HL-60 (cell line): Measurements from ENCODE around the gene PIP5KL1.

ENCODE experiments used
- DNase-seq, 2 experiments: peaks; one replicate each; pipeline ENCODE4 v3.0.0-alpha.2; 2010 to 2020; ENCODE audit warnings: low read depth in 1 of 2, low spot score in 1 of 2
- H3K27ac ChIP-seq: fragments of 250-450 bp; sonication (Bioruptor Pico); replicated peaks from 2 replicates; pipeline ENCODE4 v1.5.1; 2020; ENCODE audit warnings: mild to moderate bottlenecking, moderate library complexity
- H3K27me3 ChIP-seq: fragments of 250-450 bp; sonication (Bioruptor Pico); 2 replicates; pipeline ENCODE4 v1.5.1; 2021; ENCODE audit warnings: mild to moderate bottlenecking, moderate library complexity; ENCODE audit not compliant: insufficient read depth, poor library complexity, severe bottlenecking
- H3K4me3 ChIP-seq: replicated peaks from 2 replicates; pipeline ENCODE4 v1.5.1; 2011; ENCODE audit warnings: mild to moderate bottlenecking, control low read depth, low read length; ENCODE audit not compliant: insufficient read depth
- CTCF ChIP-seq: IDR thresholded peaks from one replicate; pipeline ENCODE4 v1.5.1; 2011; ENCODE audit warnings: low read length, control low read depth, inconsistent platforms; ENCODE audit not compliant: insufficient read depth
- GABPA ChIP-seq: IDR thresholded peaks from 2 replicates; pipeline ENCODE4 v1.6.1; 2012; ENCODE audit warnings: low read depth
- POLR2AphosphoS5 ChIP-seq: IDR thresholded peaks from 2 replicates; pipeline ENCODE4 v1.6.1; 2012; ENCODE audit warnings: low read depth
- REST ChIP-seq: IDR thresholded peaks from 2 replicates; pipeline ENCODE4 v1.6.1; 2012; ENCODE audit warnings: low read depth; ENCODE audit not compliant: insufficient replicate concordance
- SPI1 ChIP-seq: IDR thresholded peaks from 2 replicates; pipeline ENCODE4 v1.6.1; 2012; ENCODE audit warnings: low read depth, mild to moderate bottlenecking, borderline replicate concordance

PIP5KL1 gene

GRCh38 chr9:127953768-127954505 is 23.4 kb upstream of the PIP5KL1 start:
- Histone ChIP-seq H3K27ac (no peak overlapping the region), H3K4me3 (no peak overlapping the region), H3K27me3 (no peaks in the 10 kb centered on the region)
- DNase-seq = no peak
- TF ChIP-seq POLR2AphosphoS5 = no peak
- TF ChIP-seq SPI1 = no peak
- no peak for TF ChIP-seq CTCF
- no peak for TF ChIP-seq GABPA
- no peak for TF ChIP-seq REST

DNA sequence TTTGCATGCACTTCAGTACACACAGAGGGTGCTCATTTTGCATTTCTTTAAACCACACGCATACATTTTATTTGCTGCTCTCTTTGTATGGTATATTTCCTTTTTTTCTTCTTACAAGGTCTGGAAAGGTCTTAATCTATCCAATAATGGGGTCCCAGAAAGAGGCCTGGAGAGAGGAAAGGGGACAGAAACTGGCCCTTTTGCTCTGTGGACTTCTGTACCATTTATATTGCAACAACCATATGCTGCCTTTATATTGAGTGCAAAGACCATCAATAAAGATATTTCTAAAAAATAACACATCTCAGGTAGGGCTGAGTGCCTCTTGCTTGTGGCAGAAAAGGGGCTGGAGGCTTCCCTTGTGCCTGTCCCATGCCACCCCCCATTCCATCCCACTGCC is 22.6 kb upstream of the PIP5KL1 start:
- no peaks in the 10 kb centered on the region for H3K27me3 ChIP-seq
- H3K27ac ChIP-seq = no peak overlapping the region
- DNase-seq = no peak

More for the DNA sequence above, 22.6 kb upstream of the PIP5KL1 start:
- TF ChIP-seq REST (no peak), GABPA (no peak), POLR2AphosphoS5 (no peak), SPI1 (no peak), CTCF (no peak)
- no peak overlapping the region for H3K4me3 ChIP-seq
